ENCODE results near the gene ITIH6.
"Not testable (repeated sequence)": the region's sequence is repeated elsewhere in the genome, so short reads cannot be mapped to it uniquely, and the experiment has no call there.

Gene ITIH6, protein sequence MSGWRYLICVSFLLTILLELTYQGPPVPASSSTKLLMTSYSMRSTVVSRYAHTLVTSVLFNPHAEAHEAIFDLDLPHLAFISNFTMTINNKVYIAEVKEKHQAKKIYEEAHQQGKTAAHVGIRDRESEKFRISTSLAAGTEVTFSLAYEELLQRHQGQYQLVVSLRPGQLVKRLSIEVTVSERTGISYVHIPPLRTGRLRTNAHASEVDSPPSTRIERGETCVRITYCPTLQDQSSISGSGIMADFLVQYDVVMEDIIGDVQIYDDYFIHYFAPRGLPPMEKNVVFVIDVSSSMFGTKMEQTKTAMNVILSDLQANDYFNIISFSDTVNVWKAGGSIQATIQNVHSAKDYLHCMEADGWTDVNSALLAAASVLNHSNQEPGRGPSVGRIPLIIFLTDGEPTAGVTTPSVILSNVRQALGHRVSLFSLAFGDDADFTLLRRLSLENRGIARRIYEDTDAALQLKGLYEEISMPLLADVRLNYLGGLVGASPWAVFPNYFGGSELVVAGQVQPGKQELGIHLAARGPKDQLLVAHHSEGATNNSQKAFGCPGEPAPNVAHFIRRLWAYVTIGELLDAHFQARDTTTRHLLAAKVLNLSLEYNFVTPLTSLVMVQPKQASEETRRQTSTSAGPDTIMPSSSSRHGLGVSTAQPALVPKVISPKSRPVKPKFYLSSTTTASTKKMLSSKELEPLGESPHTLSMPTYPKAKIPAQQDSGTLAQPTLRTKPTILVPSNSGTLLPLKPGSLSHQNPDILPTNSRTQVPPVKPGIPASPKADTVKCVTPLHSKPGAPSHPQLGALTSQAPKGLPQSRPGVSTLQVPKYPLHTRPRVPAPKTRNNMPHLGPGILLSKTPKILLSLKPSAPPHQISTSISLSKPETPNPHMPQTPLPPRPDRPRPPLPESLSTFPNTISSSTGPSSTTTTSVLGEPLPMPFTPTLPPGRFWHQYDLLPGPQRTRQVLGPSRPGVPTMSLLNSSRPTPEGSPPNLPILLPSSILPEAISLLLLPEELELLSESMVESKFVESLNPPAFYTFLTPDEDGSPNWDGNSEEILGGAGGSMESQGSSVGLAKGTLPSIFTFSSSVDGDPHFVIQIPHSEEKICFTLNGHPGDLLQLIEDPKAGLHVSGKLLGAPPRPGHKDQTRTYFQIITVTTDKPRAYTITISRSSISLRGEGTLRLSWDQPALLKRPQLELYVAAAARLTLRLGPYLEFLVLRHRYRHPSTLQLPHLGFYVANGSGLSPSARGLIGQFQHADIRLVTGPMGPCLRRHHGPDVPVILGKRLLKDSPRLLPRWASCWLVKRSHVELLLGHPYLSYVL

DNA sequence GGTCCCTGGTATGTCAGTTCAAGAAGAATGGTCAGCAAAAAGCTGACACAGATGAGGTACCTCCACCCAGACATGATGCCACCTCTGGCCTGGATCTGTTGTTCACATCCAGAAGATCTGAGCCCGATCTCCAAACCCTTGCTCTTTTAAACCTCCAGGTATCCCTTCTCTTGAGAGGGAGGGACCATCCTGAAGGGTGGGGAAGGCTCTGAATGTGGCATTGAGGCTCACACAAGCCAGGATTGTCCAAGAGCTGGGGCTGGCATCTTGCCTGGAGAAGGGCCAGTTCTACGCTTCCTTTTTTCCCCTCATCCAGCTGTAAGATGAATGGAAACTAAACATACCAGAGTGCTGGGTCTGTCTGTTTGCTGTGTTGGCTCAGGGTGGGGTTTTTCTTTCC is at the start of gene ITIH6:
Gene ITIH6, minus strand, starts transcription at position 119 of the 400 bp plus-strand sequence. Its CDS starts 45 bp downstream, at position 74.
- DNase-seq (ENCODE audit: low read depth), result no peak

DNA sequence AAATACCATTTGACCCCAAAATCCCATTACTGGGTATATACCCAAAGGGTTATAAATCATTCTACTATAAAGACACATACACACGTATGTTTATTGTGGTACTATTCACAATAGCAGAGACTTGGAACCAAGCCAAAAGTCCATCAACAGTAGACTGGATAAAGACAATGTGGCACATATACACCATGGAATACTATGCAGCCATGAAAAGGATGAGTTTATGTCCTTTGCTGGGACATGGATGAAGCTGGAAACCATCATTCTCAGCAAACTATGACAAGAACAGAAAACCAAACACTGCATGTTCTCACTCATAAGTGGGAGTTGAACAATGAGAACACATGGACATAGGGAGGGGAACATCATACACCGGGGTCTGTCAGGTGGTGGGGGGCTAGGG is 49.6 kb upstream of the ITIH6 start:
- DNase-seq (ENCODE audit: low read depth), result not testable (repeated sequence)

- DNase-seq (ENCODE audit: low read depth), result no peak
Observed at GRCh38 chrX:54843050-54843449, 45.0 kb upstream of the ITIH6 start.

GRCh38 chrX:54842607-54843006 is 44.6 kb upstream of the ITIH6 start:
- DNase-seq (ENCODE audit: low read depth), result no peak

DNA sequence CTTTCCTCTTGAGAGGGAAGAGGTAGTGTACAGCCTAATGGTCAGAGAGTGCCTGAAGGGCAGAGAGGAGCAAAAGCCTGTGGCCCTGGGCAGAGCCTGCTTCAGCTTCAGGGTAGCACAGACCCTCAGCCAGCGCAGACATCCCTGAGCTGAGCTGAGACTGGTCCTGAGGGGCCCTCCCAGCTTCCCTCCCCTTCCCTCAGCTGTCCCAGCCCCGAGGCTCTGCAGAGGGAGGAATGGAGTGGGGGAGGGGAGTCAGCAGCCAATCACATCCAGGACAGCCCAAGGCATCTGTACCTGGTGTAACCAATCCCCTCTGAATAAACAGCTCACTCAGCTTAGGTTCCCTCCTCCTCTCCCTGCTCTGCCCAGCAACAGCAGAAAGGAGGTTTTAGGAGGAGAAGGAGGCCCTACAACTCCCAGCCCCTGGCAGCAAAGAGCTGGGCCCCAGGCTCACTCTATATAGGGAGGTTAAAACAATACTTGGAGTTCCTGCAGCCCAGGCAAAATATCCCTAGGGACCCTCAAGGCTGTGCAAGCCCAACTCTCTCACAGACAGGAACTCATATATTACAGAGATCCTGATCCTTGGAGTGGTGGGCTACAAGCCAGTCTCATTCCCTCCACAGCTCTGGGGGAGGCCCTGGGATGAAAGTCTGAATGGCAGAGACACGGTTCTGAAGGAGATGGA is 43.3 kb upstream of the ITIH6 start:
- not testable (repeated sequence) for DNase-seq (ENCODE audit: low read depth)

DNA sequence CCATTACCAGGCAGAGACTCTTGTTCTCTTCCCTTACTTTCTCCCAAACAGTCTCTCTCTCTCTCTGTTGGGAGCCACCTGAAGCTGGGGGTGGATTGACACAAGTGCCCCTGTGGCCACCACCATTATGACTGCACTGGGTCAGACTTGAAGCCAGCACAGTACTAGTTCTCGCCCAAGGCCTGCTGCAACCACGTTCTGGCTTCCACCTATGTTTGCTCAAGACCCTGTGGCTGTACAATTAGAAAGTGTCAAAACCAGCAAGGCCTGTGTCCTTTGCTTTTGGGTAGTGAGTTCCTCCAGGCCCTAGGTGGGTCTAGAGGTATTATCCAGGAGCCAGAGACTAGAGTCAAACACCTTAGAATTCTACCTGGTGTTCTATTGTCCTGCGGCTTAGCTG is 40.5 kb upstream of the ITIH6 start:
- DNase-seq (ENCODE audit: low read depth), result no peak

- DNase-seq (ENCODE audit: low read depth), result no peak
Observed at GRCh38 chrX:54826598-54826997, 28.5 kb upstream of the ITIH6 start.

DNA sequence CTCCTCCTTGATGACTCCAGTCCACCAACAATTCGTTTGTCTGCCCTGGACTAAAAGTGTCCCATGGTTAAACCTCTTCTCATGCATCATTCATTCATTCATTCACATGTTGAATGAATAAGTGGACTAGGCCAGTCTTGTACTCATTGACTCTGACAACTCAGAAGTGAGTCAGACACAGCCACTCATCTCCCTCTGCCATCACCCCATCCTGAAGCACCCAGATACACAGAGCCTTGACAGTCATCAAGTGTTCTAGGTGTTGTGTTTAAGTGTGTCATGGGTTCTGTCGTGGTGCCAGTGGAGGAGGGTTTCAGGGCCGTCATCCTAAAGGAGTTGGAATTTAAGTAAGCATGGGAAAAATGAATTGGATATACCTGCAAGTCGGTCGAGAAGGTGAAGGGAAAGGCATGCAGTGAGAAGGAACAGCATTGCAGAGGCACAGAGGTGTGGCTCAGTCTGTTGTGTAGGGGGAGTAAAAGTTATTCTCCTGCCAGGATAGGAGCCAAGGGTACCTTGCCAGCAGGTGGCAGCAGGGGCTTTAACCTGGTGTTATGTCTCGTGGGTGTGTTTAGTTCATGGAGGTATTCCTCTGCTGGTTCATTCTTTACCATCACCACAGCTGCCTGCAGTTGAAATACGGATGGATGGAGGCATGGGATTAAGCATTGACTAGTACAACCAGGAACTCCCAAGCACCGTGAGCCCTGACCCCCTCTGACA is 27.8 kb upstream of the ITIH6 start:
- DNase-seq (ENCODE audit: low read depth), result peak; percentile 6

- DNase-seq (ENCODE audit: low read depth), result no peak
Observed at GRCh38 chrX:54824722-54825121, 26.7 kb upstream of the ITIH6 start.

- DNase-seq (ENCODE audit: low read depth), result no peak
Observed at GRCh38 chrX:54824195-54824594, 26.1 kb upstream of the ITIH6 start.

- DNase-seq (ENCODE audit: low read depth), result no peak
Observed at GRCh38 chrX:54821310-54821709, 23.3 kb upstream of the ITIH6 start.

DNA sequence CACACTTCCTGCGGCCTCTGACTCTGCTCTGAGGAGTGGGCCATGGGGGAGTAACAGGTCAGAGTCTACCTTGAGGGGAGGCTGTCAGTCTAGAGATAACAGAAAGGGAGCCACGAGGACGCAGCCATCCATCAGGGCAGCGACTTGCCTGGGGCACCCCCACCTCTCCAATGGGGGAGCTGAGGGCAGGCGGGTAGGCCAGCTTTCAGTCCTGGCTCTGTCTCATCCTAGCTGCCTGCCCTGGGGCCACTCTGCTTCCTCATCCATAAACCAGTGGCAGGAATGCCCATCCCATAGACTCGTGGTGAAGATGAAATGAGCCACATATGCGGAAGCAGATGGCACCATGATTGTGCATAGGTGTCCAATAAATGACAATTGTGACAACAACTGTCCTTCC is 22.7 kb upstream of the ITIH6 start:
- DNase-seq (ENCODE audit: low read depth), result no peak

DNA sequence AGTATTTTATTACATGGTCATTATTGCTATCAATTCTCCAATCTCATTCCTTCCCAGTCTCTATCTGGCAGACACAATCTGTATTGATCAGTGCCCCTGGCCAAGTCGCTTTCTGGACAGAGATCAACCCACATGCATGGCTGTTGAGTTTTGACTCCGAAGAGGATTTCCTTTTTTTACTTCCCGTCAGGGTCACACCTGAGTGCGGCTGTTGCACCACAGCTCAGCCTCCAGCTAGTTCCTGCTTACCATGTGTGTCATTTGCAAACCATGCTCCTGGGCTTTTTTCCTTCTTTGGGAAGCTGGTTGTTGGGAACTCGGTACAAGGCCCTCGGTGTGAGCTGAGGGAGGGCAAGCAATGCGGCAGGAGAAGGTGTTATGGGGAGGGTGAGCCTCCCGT is 21.1 kb upstream of the ITIH6 start:
- no peak for DNase-seq (ENCODE audit: low read depth)

DNA sequence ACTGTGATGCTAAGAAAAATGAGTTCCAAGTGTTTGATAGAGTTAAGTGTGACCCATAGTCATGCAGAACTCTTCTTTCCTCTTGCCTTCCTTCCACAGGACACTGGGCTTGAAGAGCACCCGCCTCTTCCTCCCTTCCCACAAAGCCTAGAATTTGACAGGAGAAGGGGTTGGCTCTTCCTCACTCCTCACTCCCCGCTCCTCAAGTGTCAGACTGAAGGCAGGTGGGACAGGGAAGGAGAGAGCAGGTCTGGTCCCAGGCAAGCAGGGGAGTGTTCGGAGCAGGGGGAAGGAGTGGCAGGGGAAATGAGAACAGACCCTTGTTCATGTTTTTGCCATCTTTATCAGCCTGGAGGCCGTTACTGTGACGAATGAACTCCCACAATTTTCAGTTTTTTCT is 20.2 kb upstream of the ITIH6 start:
- DNase-seq (ENCODE audit: low read depth), result no peak

DNA sequence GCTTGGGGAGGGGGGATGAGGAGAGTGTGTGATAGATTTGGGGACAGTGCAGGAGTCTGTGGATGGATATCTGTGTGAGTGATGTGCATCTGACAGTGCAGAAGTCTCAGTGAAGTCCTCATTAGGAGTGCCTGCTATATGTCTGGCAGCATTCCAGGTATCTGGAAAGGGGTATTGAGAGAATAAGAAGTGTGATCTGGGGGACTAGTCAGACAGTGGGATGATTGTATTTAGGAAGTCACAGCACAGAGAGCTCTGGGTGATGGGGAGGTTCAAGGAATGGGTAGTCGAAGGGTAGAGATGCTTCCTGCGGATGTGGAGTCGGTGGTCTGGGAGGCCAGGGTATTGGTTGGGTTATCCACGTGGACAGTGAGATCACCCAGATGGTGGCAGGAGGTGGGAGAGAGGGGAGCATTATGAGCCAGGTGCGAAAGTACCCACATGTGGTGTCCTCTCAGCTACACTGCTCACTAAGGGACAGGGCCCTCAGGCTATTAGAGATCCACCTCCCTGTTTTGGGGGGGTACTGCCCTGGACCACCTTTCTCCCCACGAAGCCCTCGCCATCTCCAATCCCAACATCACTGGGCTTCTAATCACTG is 19.3 kb upstream of the ITIH6 start:
- no peak for DNase-seq (ENCODE audit: low read depth)

- no peak for DNase-seq (ENCODE audit: low read depth)
Observed at GRCh38 chrX:54812306-54812705, 14.3 kb upstream of the ITIH6 start.

DNA sequence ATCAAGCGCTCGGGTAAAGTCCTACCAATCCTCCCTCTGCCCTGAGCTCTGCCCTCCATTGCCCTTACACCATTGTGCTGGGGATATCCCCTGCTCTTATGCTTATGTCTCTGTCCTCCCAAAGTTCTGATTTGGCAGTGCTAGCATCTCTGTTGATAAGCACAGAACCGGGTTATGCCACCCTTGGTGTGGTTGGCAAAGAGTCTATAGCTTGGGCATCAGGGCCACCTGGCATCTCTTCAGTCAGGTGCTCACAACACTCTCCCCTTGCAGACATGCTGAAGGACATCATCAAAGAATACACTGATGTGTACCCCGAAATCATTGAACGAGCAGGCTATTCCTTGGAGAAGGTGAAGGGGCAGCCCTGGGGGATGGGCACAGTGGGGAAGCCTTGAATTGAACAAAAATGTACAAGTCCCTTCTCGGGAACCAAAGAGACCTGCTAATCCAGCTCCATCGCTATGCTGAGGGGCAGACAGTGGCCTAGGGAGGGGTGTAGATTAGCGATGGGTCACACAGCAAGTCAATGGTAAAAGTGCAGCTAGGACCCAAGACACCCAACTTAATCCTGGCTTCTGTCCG is 13.3 kb upstream of the ITIH6 start:
- no peak for DNase-seq (ENCODE audit: low read depth)

DNA sequence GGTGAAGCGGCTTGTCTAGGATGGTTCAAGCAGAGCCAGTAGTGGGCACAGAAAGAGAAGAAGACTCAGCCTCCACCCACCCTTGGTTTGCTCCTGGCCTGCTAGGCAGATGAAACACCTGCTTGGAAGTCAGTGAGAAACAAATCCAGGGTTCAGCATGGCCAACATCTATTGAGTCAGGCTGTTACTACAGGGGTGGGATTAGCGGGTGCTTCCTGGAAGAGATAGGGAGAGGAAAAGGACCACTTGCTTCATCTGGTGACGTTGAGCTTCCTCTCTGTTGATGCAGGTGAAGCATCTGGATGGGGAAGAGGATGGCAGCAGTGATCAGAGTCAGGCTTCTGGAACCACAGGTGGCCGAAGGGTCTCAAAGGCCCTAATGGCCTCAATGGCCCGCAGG is 12.5 kb upstream of the ITIH6 start:
- no peak for DNase-seq (ENCODE audit: low read depth)

DNA sequence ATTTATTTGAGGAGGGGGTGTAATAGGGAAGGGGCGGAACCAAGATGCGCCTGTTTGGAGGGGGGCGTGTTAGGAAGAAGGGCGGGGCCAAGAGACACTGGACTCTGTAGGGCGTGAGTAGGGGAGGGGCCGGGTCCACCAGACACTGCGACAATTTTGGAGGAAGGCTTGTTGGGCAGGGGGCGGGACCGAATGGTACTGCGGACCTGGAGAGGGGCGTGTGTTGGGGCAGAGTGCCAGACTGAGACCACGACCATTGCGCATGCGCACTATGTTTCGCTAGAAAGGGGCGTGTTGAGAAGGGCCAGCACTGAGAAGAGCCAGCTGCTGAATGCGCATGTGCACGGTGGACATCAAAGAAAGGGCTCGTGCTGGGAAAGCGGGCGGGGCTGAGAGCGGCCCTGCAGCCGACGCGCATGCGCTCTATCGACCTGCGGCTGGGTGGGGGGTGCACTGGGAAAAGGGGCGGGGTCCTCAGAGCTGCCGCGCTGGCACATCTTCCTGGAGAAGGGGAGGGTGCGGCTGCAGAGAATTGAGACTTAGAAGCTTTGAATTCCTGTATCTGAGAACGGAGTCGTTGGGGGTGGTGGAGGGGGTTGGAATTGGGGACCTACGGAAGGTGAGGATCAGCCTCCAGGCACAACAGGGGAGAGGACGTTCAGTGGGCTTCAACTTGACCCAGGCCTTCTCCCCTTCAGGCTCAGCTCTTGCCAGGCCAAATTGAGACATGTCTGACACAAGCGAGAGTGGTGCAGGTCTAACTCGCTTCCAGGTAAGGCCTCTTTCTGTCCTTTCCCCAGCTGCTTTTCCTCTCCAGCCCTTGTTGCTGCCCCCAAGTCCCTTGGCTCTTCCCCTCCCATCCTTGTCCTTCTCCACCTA is 10.8 kb upstream of the ITIH6 start:
- DNase-seq (ENCODE audit: low read depth), result peak; percentile 79

All from activated T-cell treated with anti-CD3 and anti-CD28 coated beads for 1 hour (primary cell).